ENCODE data around the gene CPOX.

The CPOX gene

DNA sequence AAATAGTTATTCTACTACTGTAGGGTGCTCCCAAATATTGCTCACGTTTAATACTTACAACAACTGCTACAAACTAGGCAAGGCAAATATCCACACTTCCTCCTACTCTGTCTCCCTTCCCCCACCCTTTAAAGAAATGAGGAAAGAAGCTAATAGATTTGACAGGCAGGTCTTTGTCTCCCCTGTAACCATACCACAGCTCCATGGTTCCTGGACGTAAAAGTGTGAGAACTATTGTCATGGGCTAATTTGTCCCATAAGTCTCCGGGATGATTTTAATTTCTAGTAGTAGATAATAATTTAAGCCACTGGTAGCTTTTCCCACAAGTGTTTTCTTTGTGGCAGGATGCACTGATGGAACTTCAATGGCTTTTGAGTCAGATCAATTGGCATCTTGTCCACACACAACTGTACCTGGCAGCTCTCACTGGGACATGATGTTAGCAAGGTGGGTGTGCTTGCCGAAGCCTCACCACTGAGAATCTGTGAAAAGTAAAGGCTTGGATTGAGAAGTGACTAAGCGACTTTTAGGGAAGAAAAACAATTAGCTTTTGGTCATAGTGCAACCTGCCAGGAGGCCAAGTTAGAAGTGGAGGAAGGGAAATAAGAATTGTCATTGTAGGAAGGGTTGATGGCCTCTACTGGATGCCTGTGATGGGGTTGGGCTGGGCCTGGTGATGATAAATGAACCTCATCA lies 1.4 kb upstream of the CPOX start:
- DNase-seq, result no peak

DNA sequence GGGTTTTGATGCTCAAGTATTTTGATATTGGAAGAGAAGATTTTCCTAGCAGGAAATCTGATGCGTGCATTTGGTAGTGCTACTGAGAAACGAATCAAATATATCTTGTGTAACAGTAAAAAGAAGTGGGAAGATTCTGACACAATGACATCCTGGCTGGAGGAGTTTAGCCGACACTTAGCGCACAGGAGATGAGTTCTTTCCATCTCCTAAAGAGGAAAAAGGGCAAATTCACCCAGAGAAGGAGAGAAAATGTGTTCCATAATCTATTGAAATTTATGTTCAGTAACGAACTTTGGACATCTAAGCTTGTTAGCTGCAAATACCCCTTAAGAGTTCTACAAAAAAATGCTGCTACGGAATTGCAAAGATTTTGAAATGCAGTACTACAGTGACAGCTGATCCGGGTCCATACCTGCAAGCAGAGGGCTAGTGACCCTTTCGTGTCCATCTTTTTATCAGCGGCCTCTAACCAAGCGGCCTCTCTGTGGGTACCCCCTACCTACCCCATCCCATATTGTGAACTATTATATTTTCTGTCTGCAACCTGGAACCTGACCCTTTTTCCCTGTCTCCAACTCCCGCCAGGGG lies 971 bp downstream of the CPOX start:
- DNase-seq, result no peak

DNA sequence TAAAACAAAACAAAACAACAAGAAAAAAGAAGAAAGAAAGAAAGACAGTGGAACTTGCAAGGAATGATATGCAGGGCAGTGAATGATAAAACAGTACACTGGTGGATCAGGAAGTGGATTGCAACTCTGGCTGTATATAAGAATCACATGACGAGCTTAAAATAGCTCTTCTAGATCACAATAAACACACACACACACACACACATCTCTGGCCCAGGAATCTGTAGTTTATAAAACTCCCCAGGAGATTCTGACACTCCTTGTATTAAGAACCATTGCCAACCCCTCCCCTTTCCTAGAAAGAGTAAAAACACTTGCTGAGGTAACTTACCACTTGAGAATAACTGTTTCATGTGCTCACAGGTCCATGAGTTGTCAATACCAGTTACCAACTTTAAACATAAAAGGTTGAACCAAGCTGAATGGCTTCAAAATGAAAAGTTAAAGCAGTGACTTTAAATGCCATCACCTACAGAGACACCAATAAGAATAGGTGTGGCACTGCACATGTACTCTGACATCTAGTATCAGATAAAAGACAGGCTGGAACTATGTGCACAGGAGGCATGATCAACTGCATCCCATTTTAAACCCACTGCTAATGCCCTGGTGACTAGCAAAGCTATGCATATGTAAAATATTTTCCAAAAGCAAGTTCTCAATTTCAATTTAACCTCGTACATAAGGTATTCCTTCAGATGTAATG lies 3.9 kb downstream of the CPOX start:
- DNase-seq, result no peak

DNA sequence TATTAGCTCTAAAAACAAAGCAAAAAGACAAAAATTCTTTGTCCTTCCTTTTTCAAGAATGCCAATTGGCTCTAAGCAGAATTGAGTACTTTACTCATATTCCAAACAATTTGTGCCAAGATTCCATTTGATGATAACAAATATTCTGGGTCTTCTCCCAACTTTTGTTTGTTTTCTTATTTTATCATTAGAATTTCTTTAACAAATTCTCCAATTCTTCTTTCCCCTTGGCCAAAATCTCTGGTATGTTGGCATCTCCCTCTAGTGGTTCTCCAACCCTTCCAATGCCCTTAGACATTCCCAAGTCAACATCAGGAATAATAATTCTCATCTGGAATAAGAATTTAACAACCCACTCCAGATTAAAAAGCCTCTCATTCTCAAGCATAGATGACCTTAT lies 5.3 kb downstream of the CPOX start:
- DNase-seq, result no peak

DNA sequence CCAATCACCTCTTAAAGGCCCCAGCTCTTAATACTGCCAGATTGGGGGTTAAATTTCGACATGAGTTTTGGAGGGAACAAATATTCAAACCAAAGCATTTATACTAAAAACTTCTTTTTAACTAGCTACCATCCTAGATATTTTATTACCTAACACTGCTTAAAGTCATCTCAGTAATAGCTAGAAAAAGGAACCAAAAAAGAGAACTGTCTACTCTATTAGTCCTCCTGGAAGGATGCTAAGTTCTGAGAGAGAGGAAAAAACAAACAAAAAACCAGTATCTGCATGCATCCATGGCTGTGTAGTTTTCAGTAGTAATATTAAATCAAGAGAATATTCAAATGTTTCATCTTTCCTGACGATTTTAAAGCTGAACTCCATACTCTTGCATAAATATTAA lies 5.8 kb downstream of the CPOX start:
- DNase-seq, result no peak

DNA sequence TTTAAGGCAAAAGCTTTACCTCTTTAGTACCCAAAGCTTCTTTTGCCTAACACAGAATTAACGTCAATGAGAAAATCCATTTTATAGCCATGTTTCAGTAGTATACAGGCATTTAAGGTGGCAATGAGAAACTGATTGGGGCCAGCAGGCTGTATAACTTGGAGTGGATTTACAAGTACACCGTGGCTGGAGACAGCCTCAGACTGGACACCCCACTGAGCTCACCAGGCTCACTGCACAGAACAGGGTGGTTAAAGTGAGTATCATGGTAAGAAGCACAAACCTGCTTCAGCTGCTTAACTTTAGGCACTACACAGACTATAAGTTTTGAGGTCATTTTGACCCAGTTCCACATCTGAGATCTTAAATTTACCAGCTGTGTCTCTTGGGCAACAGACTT lies 8.9 kb downstream of the CPOX start:
- DNase-seq, result no peak

DNA sequence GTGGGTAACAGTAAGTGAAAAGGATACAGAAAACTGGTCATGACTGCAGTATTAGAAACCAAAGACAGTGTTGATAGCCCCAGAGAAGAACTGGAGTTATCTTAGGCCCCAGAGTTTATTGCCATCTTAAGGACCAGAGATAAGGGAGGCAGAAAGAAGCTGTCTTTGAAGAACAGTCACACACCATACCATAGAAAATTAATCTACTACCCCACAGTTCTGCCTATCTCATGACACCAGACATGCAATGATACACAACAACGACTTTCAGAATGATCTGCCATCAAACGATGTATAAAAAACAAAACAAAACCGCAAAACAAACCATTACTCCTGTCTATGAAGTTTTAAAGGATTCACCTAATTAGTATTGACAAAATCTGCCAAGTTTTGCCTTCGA lies 9.6 kb downstream of the CPOX start:
- no peak for DNase-seq

DNA sequence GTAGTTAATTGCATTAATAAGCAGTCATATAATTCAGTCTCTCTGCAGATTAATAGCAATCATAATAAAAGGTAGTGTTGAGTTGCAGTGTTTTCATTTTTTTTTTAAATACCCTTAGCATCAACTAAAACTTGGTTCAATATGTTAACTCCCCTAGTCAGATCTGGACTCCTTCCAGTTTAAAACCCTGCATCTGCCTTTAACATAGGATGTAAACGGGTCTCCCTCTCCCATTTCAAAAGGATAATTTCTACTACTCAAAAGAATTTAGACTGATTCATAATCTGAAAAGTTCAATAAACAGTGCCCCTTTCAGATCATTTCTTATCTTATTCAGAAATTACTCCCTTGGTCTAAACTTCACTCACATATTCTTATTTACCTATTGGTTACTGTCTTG lies 11.4 kb downstream of the CPOX start:
- DNase-seq, result no peak

DNA sequence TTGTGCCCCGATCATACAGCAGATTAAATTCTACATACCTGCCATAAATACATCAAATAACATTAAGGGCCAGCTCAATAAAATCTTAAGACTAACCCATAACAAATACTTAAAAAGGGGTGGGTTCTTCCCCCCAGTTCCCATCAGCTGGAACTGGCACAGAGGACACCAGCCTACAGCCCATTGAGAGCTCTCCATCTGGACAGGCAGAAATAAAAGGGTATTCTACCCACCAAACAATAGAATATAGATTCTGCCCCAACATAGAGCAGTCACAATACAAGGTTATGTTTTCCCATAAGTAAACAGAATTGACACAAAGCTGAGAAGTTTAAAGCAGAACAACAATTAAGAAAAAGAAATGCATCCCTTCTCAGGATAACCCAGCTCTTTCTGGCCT lies 11.9 kb downstream of the CPOX start:
- no peak for DNase-seq

DNA sequence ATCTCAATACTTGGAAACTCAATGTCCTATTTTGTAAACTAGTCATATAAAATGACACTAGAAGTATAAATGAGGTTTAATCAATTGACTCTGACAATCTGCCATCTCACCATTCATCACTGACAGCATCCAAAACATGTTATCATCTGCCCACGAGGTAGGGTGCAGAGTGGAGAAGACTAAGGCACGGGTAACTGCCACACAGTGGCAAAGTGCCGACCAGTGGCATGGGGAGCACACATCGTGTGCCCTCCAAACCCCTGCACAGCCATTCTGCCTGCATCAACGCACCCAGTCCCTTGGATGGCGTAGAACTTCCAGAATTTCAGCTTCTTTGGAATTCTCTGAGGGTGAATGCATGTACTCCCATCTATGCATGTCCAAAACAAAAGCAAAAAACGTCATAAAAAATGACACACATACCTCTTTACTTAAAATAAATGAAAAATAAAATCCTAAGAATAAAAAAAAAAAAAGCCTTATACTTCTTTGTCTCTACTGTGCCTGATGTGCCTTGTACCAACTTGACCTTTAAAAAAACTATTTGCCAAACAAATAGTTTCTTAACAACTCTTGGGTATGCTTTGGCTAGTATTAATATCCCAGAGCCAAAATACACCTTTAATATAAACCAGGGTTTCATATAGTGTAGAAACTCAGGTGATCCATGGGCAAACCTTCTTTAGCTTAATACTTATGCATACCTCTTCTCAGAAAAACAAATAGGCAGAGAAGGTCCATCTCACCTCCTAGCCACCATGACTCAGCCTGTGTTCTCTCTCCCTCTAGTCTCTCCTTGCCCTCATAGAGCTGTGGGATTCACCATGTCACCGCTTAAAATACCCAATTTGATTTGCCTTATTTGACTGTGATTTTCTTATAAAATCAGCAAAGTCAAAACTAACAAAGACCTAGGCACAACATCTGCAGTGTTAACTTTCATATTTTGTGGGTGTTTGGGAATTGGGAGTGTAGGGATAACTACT lies 12.7 kb downstream of the CPOX start:
- DNase-seq, result no peak

DNA sequence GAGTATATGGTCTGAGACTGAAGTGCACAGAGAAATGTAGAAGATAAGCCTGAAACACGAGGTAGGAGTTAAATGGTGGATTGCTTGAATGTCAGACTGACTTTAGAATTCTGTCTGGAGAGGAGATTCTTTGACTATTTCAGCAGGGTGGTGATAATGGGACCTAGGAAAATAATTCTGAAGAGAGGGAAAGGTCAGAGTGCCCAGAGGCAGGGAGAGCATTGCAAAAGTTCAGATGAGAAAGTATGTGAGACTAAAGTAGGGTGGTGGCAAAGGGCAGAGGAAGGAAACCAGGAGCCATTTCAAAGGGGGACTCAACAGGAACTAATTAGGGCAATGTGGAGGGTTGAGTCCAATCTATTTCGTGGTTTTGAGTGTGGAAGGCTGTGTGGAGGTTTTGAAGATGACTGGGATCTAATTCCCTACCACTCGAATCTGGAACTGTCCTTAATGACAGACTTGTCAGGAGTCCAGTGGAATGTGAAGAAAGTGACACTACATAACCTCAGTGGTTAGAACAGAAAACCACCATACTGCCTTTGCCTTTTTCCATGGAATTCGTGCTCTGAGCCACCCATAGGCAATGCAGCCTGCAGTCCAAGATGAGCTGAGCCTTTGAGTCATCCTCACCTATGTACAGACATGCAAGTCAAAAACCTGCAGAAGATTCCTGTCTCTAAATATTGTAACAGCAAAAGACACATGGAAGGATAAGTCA lies 16.1 kb downstream of the CPOX start:
- no peak for DNase-seq

DNA sequence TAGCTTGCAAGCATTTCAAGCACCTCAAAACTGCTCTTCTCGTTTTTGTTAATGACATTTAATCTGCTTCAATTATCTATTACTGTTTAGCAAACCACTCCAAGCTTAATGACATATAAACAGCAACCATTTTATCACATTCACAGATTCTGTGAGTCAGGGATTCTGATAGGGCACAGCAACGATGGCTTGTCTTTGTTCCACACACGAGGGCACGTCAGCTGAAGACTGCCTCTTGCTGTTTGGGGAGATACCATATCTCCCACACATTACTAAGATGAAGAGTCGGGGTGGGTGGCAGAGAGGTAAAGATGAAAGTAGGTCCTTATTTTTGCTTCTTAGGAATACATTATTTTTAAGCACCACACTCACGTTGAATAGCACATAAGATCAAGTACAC lies 19.3 kb downstream of the CPOX start:
- peak; percentile 39 to 60 for DNase-seq

DNA sequence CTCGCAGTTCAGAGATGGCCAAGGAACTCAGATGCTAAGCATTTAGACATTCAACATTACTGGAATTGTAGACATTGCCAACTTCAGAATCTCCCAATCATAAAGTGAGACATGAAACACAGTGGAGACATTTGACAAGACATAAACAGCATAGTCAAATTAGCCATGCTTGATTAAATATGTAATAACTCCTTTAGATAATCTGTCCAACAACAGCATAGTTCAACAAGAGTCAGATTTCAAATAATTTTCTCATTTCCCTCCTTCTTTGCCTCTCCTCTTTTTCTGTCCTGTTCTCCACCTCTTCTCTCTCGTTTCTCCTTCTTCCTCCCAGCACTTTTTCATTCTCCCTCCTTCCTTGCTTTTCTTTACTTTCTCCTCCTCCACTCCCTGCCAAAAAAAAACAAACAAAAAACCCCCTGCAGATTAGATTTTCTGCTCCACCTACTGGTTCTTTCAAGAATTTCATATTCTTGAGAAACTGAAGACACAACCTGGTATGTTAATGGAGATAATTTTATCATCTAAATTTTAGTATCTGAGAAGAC lies 20.2 kb downstream of the CPOX start:
- no peak for DNase-seq

DNA sequence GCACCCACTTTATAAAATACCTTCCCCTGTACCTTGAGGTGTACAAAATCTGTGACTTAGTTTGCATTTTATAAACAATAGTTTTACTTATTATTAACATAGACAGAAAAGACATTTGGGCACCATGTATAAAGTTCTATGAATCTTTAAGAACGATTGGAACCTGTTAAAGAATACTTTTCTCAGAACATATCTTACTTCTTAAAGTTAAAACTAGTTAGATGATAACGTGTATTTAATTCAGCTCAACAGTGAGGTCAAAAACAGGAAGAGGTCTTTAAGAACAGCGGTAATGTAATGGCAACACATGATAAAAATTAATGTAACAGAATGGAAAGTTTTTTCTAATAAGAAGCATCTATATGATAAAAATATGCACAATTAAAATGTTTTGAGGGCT lies 25.0 kb downstream of the CPOX start:
- no peak for DNase-seq

DNA sequence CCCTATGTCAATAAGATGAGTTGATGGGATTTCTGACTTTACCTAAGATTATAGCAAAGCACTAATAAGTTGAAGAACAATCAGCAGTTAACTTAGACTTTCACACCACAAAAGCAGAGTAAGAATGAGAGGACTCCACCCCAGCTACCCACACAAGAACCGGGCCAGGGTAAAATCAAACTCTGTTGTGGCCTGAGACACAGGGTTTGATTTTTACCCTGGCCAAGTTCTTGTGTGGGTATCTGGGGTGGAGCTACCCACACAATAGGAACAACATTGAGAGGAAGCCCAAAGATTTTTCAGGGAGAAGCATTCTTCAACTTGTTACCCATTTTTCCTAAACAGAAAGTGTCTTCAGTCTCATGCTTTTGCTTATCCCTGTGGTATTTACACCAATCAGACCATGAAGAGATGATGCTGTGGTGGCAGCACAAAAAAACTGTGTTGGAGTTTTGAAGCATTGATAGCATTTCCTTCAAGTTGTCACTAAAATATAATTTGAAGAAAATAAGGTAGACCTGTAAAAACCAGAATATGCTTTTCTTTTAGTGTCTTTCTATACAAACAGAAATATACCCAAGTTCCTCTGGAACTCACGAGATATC lies 25.6 kb downstream of the CPOX start:
- peak in 1 of 2 donors; percentile 35 for DNase-seq

DNA sequence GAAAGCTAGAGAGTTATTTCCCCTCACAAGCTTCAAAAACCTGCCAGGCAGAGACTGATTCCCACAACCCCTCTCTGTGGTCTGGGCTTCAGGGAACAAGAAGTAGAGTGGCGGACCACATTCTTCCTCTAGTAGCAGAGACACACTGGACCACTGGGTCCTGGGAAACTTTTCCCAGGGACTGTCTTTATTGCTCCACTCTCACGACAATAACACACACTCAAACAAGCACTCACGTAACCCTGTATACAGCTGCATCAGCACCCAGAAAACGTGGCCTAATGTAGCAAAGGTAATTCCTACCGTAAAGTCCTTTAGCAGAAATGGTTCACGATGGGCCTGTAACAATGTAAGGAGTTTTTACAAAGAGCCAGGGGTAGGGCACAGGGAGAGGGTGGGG lies 27.6 kb downstream of the CPOX start:
- no peak for DNase-seq

DNA sequence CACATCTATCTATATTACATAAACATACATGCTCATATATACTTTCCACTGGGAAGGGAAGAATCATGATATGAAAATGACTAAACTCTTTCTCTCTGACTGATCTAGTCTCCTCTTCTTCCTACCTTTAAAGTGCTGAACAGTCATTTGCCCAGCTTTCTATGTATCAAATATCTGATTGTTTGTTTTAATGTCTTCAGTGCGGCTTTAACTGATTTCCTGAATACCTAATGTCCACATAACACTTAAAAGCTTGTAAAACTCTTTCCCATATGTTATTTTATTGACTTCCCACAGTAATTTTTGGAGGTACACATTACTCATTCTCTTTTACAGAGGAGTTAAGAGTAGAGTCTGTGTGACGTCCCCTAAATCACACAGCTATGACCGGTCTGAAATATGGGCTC lies 28.2 kb downstream of the CPOX start:
- DNase-seq, result no peak

DNA sequence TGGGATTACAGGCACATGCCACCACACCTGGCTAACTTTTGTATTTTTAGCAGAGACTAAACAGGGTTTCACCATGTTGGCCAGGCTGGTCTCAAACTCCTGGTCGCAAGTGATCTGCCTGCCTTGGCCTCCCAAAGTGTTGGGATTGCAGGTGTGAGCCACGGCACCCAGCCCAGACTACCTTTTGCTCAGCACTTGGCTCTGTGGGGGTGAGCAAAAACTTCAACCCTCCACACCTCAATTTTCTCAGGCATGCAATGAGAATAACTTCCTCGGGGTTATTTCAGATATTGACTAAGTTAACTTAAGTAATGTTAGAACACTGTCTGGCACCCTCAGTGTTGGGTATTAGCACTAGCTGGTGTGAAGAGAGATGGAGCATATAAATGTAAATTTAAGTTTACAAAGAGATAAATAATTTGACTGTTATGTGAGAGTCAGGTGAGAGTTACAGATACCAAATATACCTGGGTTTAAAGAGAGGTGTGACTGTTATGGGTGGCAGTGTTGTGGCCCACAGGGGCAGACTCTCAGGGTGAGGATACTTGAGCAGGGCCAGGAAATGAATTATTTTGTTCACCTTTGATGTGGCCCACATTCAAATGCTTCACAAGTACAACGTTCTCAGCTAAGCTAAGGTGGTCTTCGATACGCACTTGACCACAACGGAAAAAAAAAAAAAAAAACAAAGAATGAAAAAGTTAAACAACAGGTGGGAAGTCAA lies 29.0 kb downstream of the CPOX start:
- DNase-seq, result no peak

DNA sequence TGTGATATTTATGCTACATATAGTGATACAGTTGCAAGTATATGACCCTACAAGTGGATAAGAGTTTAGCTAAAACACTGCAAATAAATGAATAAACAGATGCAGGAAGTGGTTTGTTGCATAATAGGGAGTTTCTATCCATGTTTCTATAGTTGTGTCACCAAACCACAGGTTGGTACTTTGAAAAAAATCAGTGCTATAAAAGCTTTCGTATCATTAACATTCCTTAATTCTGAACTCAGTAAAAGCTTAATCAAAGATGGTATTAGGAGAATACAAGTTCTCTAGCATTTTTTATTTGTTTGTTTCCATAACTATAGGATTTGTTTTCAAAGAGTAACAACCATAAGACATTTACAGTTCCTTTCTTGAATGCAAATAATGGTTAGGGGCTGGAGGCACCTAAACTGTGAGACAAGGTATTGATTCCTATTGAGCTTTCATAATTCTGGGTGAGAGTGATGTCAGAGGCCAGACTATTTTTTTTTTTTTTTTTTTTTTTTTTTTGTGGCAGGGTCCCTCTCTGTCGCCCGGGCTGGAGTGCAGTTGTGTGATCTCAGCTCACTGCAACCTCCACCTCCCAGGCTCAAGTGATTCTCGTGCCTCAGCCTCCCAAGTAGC lies 29.6 kb downstream of the CPOX start:
- no peak for DNase-seq

DNA sequence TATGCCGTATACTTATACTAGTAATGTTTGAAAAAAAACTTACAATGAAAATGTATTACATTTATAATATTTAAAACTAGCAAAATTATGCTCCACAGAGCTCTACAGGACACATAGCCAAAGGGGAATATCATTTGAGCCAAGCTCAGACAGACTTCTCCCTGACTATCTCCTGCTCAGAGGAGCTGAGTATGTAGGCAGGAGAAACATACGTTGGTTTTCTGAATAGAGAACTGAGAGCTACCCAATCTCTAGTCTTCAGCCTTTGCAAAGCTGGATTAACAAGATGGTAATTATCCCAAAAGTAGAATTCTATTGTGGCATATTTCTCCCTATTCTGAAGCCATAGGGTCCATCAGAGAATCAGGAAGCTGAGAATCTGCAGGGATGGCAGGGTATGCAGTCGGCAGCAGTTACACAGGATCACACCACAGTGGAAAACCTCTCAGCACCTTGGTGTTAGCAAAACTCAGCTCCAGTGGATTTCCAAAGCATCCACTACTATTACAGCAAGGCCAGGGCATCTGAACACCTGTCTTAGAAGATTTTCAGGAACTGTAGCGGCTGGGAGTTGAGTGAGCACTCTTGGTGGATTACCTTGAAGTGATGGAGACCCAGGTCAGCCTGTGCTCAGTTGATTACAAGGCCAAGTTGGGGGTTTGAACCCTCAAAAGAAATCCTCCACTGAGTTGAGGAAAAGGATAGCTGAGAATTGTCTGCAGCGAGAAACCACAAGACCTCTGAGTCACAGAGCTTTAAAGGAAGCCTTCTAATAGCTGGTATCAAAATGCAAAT lies 31.5 kb downstream of the CPOX start:
- no peak for DNase-seq

Data from stimulated activated CD4-positive, alpha-beta T cell treated with anti-CD3 and anti-CD28 coated beads, Interleukin-2, amount 100 ng/mL, for 24 hours (primary cell).